ENCODE results near the gene CXADR. TPM values are rescaled to one million over a fixed set of nuclear protein-coding genes. Genes with fewer than 3 reads are reported as not detected.

CXADR gene
- total RNA-seq (2021; ENCODE audit: unreplicated experiment) (24.7 TPM), Bru-seq, nascent RNA (percentile 69 among the genes with signal in this experiment), BruChase-seq, experiment 1, labeled RNA remaining after a 2-hour chase (percentile 69 among the genes with signal in this experiment), BruChase-seq, experiment 2, labeled RNA remaining after a 6-hour chase (percentile 81 among the genes with signal in this experiment)
- 12.0 TPM for polyA plus RNA-seq (2012; ENCODE audit: insufficient read length)
- long read RNA-seq, full-length matches to known transcripts, result 80 of 102 reads
- long read RNA-seq, partial matches to known transcripts, result 12 of 102 reads
- long read RNA-seq, other reads (novel, unspliced or antisense), result 10 of 102 reads

DNA sequence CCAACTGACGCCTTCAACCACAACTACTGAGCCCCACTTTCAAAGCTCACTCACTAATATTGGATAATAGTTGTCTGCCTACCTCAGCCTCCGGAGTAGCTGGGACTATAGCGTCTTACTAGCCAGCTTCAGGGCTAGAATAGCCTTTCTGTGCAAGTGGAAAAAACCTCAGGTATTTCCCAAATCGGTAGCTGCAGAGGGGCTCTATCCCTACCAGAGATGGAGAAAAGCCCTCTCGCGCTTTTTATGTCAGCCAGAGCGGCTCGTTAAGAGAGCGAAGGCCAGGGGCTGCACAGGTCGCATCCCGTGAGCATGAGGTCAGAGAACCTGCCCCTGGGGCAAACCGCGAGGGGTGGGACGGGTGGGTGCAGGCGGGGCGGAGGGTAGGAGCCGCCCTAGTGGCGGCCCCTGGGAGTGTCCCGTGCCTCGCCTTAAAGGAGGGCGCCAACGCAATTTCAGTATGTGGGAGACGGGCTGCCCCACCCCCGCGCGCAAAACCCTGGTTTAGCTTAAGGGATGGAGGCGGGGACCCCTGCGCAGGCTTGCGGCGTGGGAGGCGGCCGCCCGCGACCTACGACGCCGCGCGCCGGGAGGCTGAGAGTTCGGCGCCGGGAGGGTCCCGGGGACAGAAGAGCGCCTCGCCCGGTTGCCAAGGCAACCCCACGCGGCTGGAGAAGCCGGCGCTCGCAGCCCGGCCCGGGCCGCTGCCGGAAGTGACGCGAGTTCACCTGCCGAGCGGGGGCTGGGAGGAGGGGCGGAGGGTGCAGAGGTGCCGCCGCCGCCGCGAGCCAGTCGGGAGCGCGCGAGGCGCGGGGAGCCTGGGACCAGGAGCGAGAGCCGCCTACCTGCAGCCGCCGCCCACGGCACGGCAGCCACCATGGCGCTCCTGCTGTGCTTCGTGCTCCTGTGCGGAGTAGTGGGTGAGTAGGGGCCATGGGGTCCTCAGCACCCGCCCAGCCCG is at the start of gene CXADR:
Gene CXADR (plus strand): TSS at position 791 of the 961 bp plus-strand sequence. CDS start 87 bp downstream, at position 878.
- Histone ChIP-seq H3K27me3 (ENCODE audit: control insufficient read depth, insufficient read depth, low read length) (no peaks in the 10 kb centered on the region), H3K36me3 (ENCODE audit: control insufficient read depth, insufficient read depth, low read length) (no peaks in the 10 kb centered on the region; the same call in 1 of the 2 replicates), H3K27ac (ENCODE audit: low read length) (peak within 1 kb of the TSS; percentile 83), H3K4me1 (ENCODE audit: control insufficient read depth, insufficient read depth, low read length) (peaks cover 4% of the 10 kb centered on the region; the same call in 1 of the 2 replicates), H3K4me3 (ENCODE audit: low read depth in 2 of 2, low read length in 2 of 2) (peak within 1 kb of the TSS; percentile 67 to 85), H3K9me3 (ENCODE audit: control insufficient read depth, insufficient read depth, low read depth, low read length) (no peaks in the 10 kb centered on the region)
- ATAC-seq, result peak; percentile 95
- DNase-seq (ENCODE audit: low read depth, low spot score), result no peak
- POLR2A ChIA-PET, result interaction anchor here (0.5 to 1.3 kb wide), 4 partner anchors 7 to 87 kb away, joined by 3 to 5 read pairs (median 3); no protein-coding TSS in a partner anchor
- CTCF ChIA-PET, result interaction anchor here (0.7 kb wide), 1 partner anchor 858 kb away, joined by 3 read pairs; no protein-coding TSS in a partner anchor
- no TSS peak for BruUV-seq (replicated peaks)
- TF ChIP-seq TCF7L2 (IDR thresholded peaks at IDR 0.05; ENCODE audit: low read depth, low read length), result peak; percentile 74; the same call in 1 of the 2 replicates
- no peak for TF ChIP-seq REST (IDR thresholded peaks at IDR 0.05; ENCODE audit: insufficient read depth in 1 of 2, low read depth in 2 of 2, low read length in 1 of 2)
- peak; percentile 76; the same call in 1 of the 2 replicates for TF ChIP-seq SIN3A (IDR thresholded peaks at IDR 0.05; ENCODE audit: borderline replicate concordance, insufficient read depth, low read depth, low read length)
- TF ChIP-seq, protein P1, sequence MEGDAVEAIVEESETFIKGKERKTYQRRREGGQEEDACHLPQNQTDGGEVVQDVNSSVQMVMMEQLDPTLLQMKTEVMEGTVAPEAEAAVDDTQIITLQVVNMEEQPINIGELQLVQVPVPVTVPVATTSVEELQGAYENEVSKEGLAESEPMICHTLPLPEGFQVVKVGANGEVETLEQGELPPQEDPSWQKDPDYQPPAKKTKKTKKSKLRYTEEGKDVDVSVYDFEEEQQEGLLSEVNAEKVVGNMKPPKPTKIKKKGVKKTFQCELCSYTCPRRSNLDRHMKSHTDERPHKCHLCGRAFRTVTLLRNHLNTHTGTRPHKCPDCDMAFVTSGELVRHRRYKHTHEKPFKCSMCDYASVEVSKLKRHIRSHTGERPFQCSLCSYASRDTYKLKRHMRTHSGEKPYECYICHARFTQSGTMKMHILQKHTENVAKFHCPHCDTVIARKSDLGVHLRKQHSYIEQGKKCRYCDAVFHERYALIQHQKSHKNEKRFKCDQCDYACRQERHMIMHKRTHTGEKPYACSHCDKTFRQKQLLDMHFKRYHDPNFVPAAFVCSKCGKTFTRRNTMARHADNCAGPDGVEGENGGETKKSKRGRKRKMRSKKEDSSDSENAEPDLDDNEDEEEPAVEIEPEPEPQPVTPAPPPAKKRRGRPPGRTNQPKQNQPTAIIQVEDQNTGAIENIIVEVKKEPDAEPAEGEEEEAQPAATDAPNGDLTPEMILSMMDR (IDR thresholded peaks at IDR 0.05), result peak; percentile 76
- no peak for TF ChIP-seq POLR2AphosphoS5 (IDR thresholded peaks at IDR 0.05; ENCODE audit: low read depth, low read length)
- intact Hi-C loops (cut with micrococcal nuclease; ENCODE audit: unreplicated experiment) (loop anchor here (5.0 kb wide), 1 partner anchor 125 kb away; no protein-coding TSS in a partner anchor), in situ Hi-C loops (cut with HindIII; ENCODE audit: low pct_unique_long_range_greater_than_20kb, low sequenced_read_pairs) (no loop called here)

DNA sequence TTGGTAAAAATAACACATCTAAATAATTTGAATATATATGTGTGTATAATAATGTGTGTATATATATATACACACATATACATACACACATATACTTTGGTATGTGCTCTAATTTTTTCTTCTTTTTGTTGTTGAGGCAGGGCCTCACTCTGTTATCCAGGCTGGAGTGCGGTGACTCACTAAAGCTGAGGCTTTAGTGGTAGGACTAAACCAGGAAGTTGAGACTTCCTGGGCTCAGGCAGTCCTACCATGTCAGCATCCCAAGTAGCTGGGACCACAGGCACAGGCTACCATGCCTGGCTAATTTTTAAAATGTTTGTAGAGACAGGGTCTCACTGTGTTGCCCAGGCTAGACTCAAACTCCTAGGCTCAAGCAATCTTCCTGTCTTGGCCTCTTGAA is 46.7 kb upstream of the CXADR start:
- DNase-seq (ENCODE audit: low read depth, low spot score) (no peak), ATAC-seq (peak; percentile 80; the same call in 1 of the 2 replicates)
- H3K4me3 ChIP-seq (ENCODE audit: low read depth in 2 of 2, low read length in 2 of 2), result no peak overlapping the region
- ChIA-PET CTCF (no interaction called here), POLR2A (no interaction called here)
- no peak for TF ChIP-seq SIN3A (IDR thresholded peaks at IDR 0.05; ENCODE audit: borderline replicate concordance, insufficient read depth, low read depth, low read length)
- TF ChIP-seq, protein P1 (IDR thresholded peaks at IDR 0.05), result no peak
- no peak for TF ChIP-seq TCF7L2 (IDR thresholded peaks at IDR 0.05; ENCODE audit: low read depth, low read length)
- TF ChIP-seq REST (IDR thresholded peaks at IDR 0.05; ENCODE audit: insufficient read depth in 1 of 2, low read depth in 2 of 2, low read length in 1 of 2), result no peak
- no peak for TF ChIP-seq POLR2AphosphoS5 (IDR thresholded peaks at IDR 0.05; ENCODE audit: low read depth, low read length)
- H3K9me3 ChIP-seq (ENCODE audit: control insufficient read depth, insufficient read depth, low read depth, low read length), result no peaks in the 10 kb centered on the region
- BruUV-seq (replicated peaks), result no TSS peak
- intact Hi-C loops (cut with micrococcal nuclease; ENCODE audit: unreplicated experiment) (no loop called here), in situ Hi-C loops (cut with HindIII; ENCODE audit: low pct_unique_long_range_greater_than_20kb, low sequenced_read_pairs) (no loop called here)
- H3K4me1 ChIP-seq (ENCODE audit: control insufficient read depth, insufficient read depth, low read length), result no peaks in the 10 kb centered on the region; the same call in 1 of the 2 replicates
- no peaks in the 10 kb centered on the region for H3K36me3 ChIP-seq (ENCODE audit: control insufficient read depth, insufficient read depth, low read length)
- no peak overlapping the region for H3K27ac ChIP-seq (ENCODE audit: low read length)
- no peaks in the 10 kb centered on the region for H3K27me3 ChIP-seq (ENCODE audit: control insufficient read depth, insufficient read depth, low read length)
